ENCODE measurements around the gene CHD2. TPM values are rescaled to one million over a fixed set of nuclear protein-coding genes. Genes with fewer than 3 reads are reported as not detected.

CHD2 gene
- polyA plus RNA-seq, 6 donors from 2014 or later, result 41.6 to 134 (median 85.2) TPM

- no peaks in the 10 kb centered on the region for H3K9me3 Mint-ChIP-seq
- H3K4me1 Mint-ChIP-seq, result peaks cover 13 to 25% (median 14%) of the 10 kb centered on the region in 3 donors
Measured at GRCh38 chr15:92932946-92933649, 33.0 kb downstream of the CHD2 start.

GRCh38 chr15:92933831-92934230 lies 33.7 kb downstream of the CHD2 start:
- H3K4me1 Mint-ChIP-seq, result peaks cover 13 to 25% (median 14%) of the 10 kb centered on the region in 3 donors
- H3K27me3 Mint-ChIP-seq, result no peaks in the 10 kb centered on the region
- H3K9me3 Mint-ChIP-seq, result no peaks in the 10 kb centered on the region
- ATAC-seq (ENCODE audit: low read depth in 2 of 2), result no peak
- no peak overlapping the region for H3K4me3 Mint-ChIP-seq
- peaks cover 15 to 27% of the 10 kb centered on the region in 2 donors for H3K36me3 Mint-ChIP-seq
- no peak for DNase-seq
- H3K27ac Mint-ChIP-seq, result peak overlapping the region in 5 of 6 donors; percentile 6 to 70 (median 30)

More at GRCh38 chr15:92932946-92933649, 33.0 kb downstream of the CHD2 start:
- no peak overlapping the region for H3K4me3 Mint-ChIP-seq
- no peak for DNase-seq
- peak overlapping the region in 1 of 6 donors; percentile 65 for H3K27ac Mint-ChIP-seq
- peaks cover 15 to 32% of the 10 kb centered on the region in 2 donors for H3K36me3 Mint-ChIP-seq
- no peaks in the 10 kb centered on the region for H3K27me3 Mint-ChIP-seq
- ATAC-seq (ENCODE audit: low read depth in 2 of 2), result no peak

- H3K4me1 Mint-ChIP-seq, result peaks cover 13 to 25% (median 14%) of the 10 kb centered on the region in 3 donors
- DNase-seq, result no peak
- no peak overlapping the region for H3K4me3 Mint-ChIP-seq
- no peak for ATAC-seq (ENCODE audit: low read depth in 2 of 2)
- no peaks in the 10 kb centered on the region for H3K9me3 Mint-ChIP-seq
- H3K27ac Mint-ChIP-seq, result peak overlapping the region in 4 of 6 donors; percentile 49 to 89 (median 74)
- H3K27me3 Mint-ChIP-seq, result no peaks in the 10 kb centered on the region
- H3K36me3 Mint-ChIP-seq, result peaks cover 22 to 32% of the 10 kb centered on the region in 2 donors
Measured at GRCh38 chr15:92934716-92935115, 34.6 kb downstream of the CHD2 start.

- no peaks in the 10 kb centered on the region for H3K27me3 Mint-ChIP-seq
- H3K4me3 Mint-ChIP-seq, result no peak overlapping the region
- peaks cover 23 to 30% of the 10 kb centered on the region in 2 donors for H3K36me3 Mint-ChIP-seq
- DNase-seq (no peak), ATAC-seq (ENCODE audit: low read depth in 2 of 2) (no peak)
- H3K27ac Mint-ChIP-seq, result peak overlapping the region in 4 of 6 donors; percentile 15 to 60 (median 24)
- H3K4me1 Mint-ChIP-seq, result peaks cover 2 to 19% (median 13%) of the 10 kb centered on the region in 3 donors
- no peaks in the 10 kb centered on the region for H3K9me3 Mint-ChIP-seq
Measured at GRCh38 chr15:92936138-92936537, 36.0 kb downstream of the CHD2 start.

GRCh38 chr15:92936693-92937092 lies 36.6 kb downstream of the CHD2 start:
- peaks cover 2 to 22% (median 13%) of the 10 kb centered on the region in 3 donors for H3K4me1 Mint-ChIP-seq
- no peaks in the 10 kb centered on the region for H3K27me3 Mint-ChIP-seq
- DNase-seq (no peak), ATAC-seq (ENCODE audit: low read depth in 2 of 2) (no peak)
- H3K9me3 Mint-ChIP-seq, result no peaks in the 10 kb centered on the region
- H3K36me3 Mint-ChIP-seq, result peaks cover 27 to 36% of the 10 kb centered on the region in 2 donors
- peak overlapping the region in 4 of 6 donors; percentile 56 to 81 (median 68) for H3K27ac Mint-ChIP-seq
- peak overlapping the region in 2 of 8 donors; percentile 60 to 73 for H3K4me3 Mint-ChIP-seq

- Mint-ChIP-seq H3K27ac (peak overlapping the region in 3 of 6 donors; percentile 39 to 75 (median 61)), H3K4me3 (no peak overlapping the region), H3K9me3 (no peaks in the 10 kb centered on the region), H3K27me3 (no peaks in the 10 kb centered on the region), H3K4me1 (peaks cover 2 to 24% (median 13%) of the 10 kb centered on the region in 3 donors), H3K36me3 (peaks cover 39 to 48% of the 10 kb centered on the region in 2 donors)
- DNase-seq (no peak), ATAC-seq (ENCODE audit: low read depth in 2 of 2) (no peak)
Measured at GRCh38 chr15:92937901-92938300, 37.8 kb downstream of the CHD2 start.

GRCh38 chr15:92938387-92938786 lies 38.3 kb downstream of the CHD2 start:
- DNase-seq, result no peak
- H3K9me3 Mint-ChIP-seq, result no peaks in the 10 kb centered on the region
- no peaks in the 10 kb centered on the region for H3K27me3 Mint-ChIP-seq
- H3K27ac Mint-ChIP-seq, result peak overlapping the region in 1 of 6 donors; percentile 75
- no peak overlapping the region for H3K4me3 Mint-ChIP-seq
- peak in 1 of 2 donors; percentile 30 for ATAC-seq (ENCODE audit: low read depth in 2 of 2)
- peaks cover 2 to 24% (median 13%) of the 10 kb centered on the region in 3 donors for H3K4me1 Mint-ChIP-seq
- H3K36me3 Mint-ChIP-seq, result peaks cover 41 to 46% of the 10 kb centered on the region in 2 donors

- Mint-ChIP-seq H3K4me3 (no peak overlapping the region), H3K9me3 (peaks cover 0 to 7% (median 0%) of the 10 kb centered on the region in 7 donors), H3K27me3 (no peaks in the 10 kb centered on the region), H3K4me1 (peaks cover 6 to 26% (median 10%) of the 10 kb centered on the region in 3 donors), H3K27ac (peak overlapping the region in 3 of 6 donors; percentile 9 to 61 (median 28)), H3K36me3 (peaks cover 56 to 62% of the 10 kb centered on the region in 2 donors)
- DNase-seq, result no peak
- no peak for ATAC-seq (ENCODE audit: low read depth in 2 of 2)
Measured at GRCh38 chr15:92941668-92942067, 41.5 kb downstream of the CHD2 start.

GRCh38 chr15:92942706-92943105 lies 42.6 kb downstream of the CHD2 start:
- no peak for ATAC-seq (ENCODE audit: low read depth in 2 of 2)
- peaks cover 58 to 66% of the 10 kb centered on the region in 2 donors for H3K36me3 Mint-ChIP-seq
- H3K4me1 Mint-ChIP-seq, result peaks cover 5 to 20% (median 6%) of the 10 kb centered on the region in 3 donors
- H3K4me3 Mint-ChIP-seq, result no peak overlapping the region
- DNase-seq, result no peak
- peak overlapping the region in 3 of 6 donors; percentile 16 to 91 (median 28) for H3K27ac Mint-ChIP-seq
- no peaks in the 10 kb centered on the region for H3K27me3 Mint-ChIP-seq
- peaks cover 2 to 14% (median 7%) of the 10 kb centered on the region in 7 donors for H3K9me3 Mint-ChIP-seq

- H3K27ac Mint-ChIP-seq, result peak overlapping the region in 2 of 6 donors; percentile 66 to 91
- H3K9me3 Mint-ChIP-seq, result peaks cover 6 to 22% (median 12%) of the 10 kb centered on the region in 7 donors
- H3K4me1 Mint-ChIP-seq, result peaks cover 5 to 18% (median 6%) of the 10 kb centered on the region in 3 donors
- peaks cover 65 to 73% of the 10 kb centered on the region in 2 donors for H3K36me3 Mint-ChIP-seq
- ATAC-seq (ENCODE audit: low read depth in 2 of 2) (no peak), DNase-seq (no peak)
- no peak overlapping the region for H3K4me3 Mint-ChIP-seq
- H3K27me3 Mint-ChIP-seq, result no peaks in the 10 kb centered on the region
Measured at GRCh38 chr15:92943581-92943980, 43.5 kb downstream of the CHD2 start.

- DNase-seq, result no peak
- Mint-ChIP-seq H3K36me3 (peaks cover 70 to 80% of the 10 kb centered on the region in 2 donors), H3K27ac (peak overlapping the region in 5 of 6 donors; percentile 21 to 73 (median 61)), H3K27me3 (no peaks in the 10 kb centered on the region), H3K9me3 (peaks cover 8 to 36% (median 26%) of the 10 kb centered on the region in 7 donors), H3K4me3 (peak overlapping the region in 1 of 8 donors; percentile 25), H3K4me1 (peaks cover 5 to 18% (median 6%) of the 10 kb centered on the region in 3 donors)
- ATAC-seq (ENCODE audit: low read depth in 2 of 2), result peak in 1 of 2 donors; percentile 40
Measured at GRCh38 chr15:92944946-92945521, 44.9 kb downstream of the CHD2 start.

- Mint-ChIP-seq H3K27me3 (no peaks in the 10 kb centered on the region), H3K27ac (peak overlapping the region in 2 of 6 donors; percentile 50 to 62), H3K4me1 (peaks cover 5 to 12% (median 6%) of the 10 kb centered on the region in 3 donors), H3K36me3 (peaks cover 65 to 82% of the 10 kb centered on the region in 2 donors), H3K9me3 (peaks cover 8 to 44% (median 34%) of the 10 kb centered on the region in 7 donors), H3K4me3 (no peak overlapping the region)
- ATAC-seq (ENCODE audit: low read depth in 2 of 2) (no peak), DNase-seq (no peak)
Measured at GRCh38 chr15:92947071-92947730, 47.1 kb downstream of the CHD2 start.

- Mint-ChIP-seq H3K27me3 (no peaks in the 10 kb centered on the region), H3K4me3 (no peak overlapping the region), H3K4me1 (peaks cover 4 to 6% (median 5%) of the 10 kb centered on the region in 3 donors), H3K36me3 (peaks cover 53 to 62% of the 10 kb centered on the region in 2 donors), H3K9me3 (peaks cover 8 to 44% (median 34%) of the 10 kb centered on the region in 7 donors), H3K27ac (peak overlapping the region in 1 of 6 donors; percentile 67)
- DNase-seq, result no peak
- ATAC-seq (ENCODE audit: low read depth in 2 of 2), result no peak
Measured at GRCh38 chr15:92949604-92950249, 49.6 kb downstream of the CHD2 start.
